ENCODE measurements around the gene LRRC4B. TPM values are rescaled to one million over a fixed set of nuclear protein-coding genes. Genes with fewer than 3 reads are reported as not detected.

Gene LRRC4B
- total and polyA plus RNA-seq, 2 of the 13 experiments (the other 11 are each of a cell fraction or from before 2014, with no cell fraction given), result not detected

GRCh38 chr19:50510121-50510670, 58.0 kb downstream of the LRRC4B start:
- CTCF ChIA-PET (ENCODE audit: low intra/inter-chr PET ratio, low total read pairs), result no interaction called here

More at GRCh38 chr19:50510121-50510670, 58.0 kb downstream of the LRRC4B start:
- FAIRE-seq, result no peak
- DNase-seq (ENCODE audit: low spot score), result no peak
- H2AFZ ChIP-seq (ENCODE audit: low read length), result no peak overlapping the region
- ATAC-seq, result no peak
- intact Hi-C loops (cut with micrococcal nuclease; ENCODE audit: unreplicated experiment), result no loop called here
- H4K20me1 ChIP-seq (ENCODE audit: insufficient read depth, low read length), result no peaks in the 10 kb centered on the region
- peak overlapping the region; percentile 60; the same call in 1 of the 2 replicates for H3K4me2 ChIP-seq (ENCODE audit: low read depth, low read length)
- no peak for TF ChIP-seq SP140L (CRISPR knock-in tag; IDR thresholded peaks at IDR 0.05; ENCODE audit: borderline replicate concordance)
- TF ChIP-seq ZNF782 (CRISPR knock-in tag; IDR thresholded peaks at IDR 0.05; ENCODE audit: borderline replicate concordance), result no peak
- TF ChIP-seq, protein P1, sequence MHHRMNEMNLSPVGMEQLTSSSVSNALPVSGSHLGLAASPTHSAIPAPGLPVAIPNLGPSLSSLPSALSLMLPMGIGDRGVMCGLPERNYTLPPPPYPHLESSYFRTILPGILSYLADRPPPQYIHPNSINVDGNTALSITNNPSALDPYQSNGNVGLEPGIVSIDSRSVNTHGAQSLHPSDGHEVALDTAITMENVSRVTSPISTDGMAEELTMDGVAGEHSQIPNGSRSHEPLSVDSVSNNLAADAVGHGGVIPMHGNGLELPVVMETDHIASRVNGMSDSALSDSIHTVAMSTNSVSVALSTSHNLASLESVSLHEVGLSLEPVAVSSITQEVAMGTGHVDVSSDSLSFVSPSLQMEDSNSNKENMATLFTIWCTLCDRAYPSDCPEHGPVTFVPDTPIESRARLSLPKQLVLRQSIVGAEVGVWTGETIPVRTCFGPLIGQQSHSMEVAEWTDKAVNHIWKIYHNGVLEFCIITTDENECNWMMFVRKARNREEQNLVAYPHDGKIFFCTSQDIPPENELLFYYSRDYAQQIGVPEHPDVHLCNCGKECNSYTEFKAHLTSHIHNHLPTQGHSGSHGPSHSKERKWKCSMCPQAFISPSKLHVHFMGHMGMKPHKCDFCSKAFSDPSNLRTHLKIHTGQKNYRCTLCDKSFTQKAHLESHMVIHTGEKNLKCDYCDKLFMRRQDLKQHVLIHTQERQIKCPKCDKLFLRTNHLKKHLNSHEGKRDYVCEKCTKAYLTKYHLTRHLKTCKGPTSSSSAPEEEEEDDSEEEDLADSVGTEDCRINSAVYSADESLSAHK (CRISPR knock-in tag; IDR thresholded peaks at IDR 0.05; ENCODE audit: borderline replicate concordance), result no peak
- no peak for TF ChIP-seq MYPOP (CRISPR knock-in tag; IDR thresholded peaks at IDR 0.05)
- in situ Hi-C loops (cut with HindIII; ENCODE audit: extremely low pct_ligation_motif_present, low pct_unique_long_range_greater_than_20kb), result no loop called here
- H3K9ac ChIP-seq (ENCODE audit: insufficient read depth, low read depth, low read length), result peak overlapping the region; percentile 45; the same call in 1 of the 2 replicates
- POLR2A ChIA-PET, result no interaction called here
- H3K4me3 ChIP-seq (replicated peaks in 1 of 3; ENCODE audit: insufficient read depth in 1 of 3, low read depth in 2 of 3, low read length in 3 of 3), result peak overlapping the region in 2 of 3 experiments; percentile 63 to 71; a peak in 4 of 6 replicates
- no peaks in the 10 kb centered on the region; a peak in 3 of 5 replicates for H3K27me3 ChIP-seq (ENCODE audit: control insufficient read depth in 1 of 2, insufficient read depth in 2 of 2, low read length in 2 of 2)
- no peak overlapping the region for H3K27ac ChIP-seq (ENCODE audit: extremely low read length, insufficient read depth, low read length)
- BruUV-seq (replicated peaks), result no TSS peak
- no peaks in the 10 kb centered on the region for H3K36me3 ChIP-seq (replicated peaks in 1 of 2; ENCODE audit: control insufficient read depth in 1 of 2, insufficient read depth in 2 of 2, low read length in 2 of 2)
- no peaks in the 10 kb centered on the region for H3K79me2 ChIP-seq (ENCODE audit: insufficient read depth, low read length)
- H3K9me3 ChIP-seq (ENCODE audit: low read length), result no peaks in the 10 kb centered on the region
- H3K4me1 ChIP-seq (ENCODE audit: insufficient read depth, low read length), result peaks cover 29% of the 10 kb centered on the region
- 71% methylated on average over 10 of the region's 26 CpGs for WGBS (ENCODE audit: low lambda C conversion rate)

All from HepG2 (cell line).